Left lung (tissue), 10 donors: Measurements from ENCODE around the gene SLC6A3. TPM values are rescaled to one million over a fixed set of nuclear protein-coding genes. Genes with fewer than 3 reads are reported as not detected.
"Not testable (repeated sequence)": the region's sequence is repeated elsewhere in the genome, so short reads cannot be mapped to it uniquely, and the experiment has no call there.

Experiments
- ATAC-seq: fragments of 200-7000 bp; cut with Tn5 transposase; one replicate; pipeline ENCODE4 v1.9.1; 2020; ENCODE audit warnings: moderate library complexity
- DNase-seq, 4 donors: peaks; one replicate each; pipeline ENCODE4 v3.0.0-alpha.2; 2013 to 2020
- H3K27ac ChIP-seq, 2 donors: fragments of 200-600 bp; sonication (generic) in 1 of 2; one replicate each; pipeline versions ENCODE4 v1.5.0 to v1.8.0; 2020 to 2021
- H3K27me3 ChIP-seq, 2 donors: fragments of 200-600 bp; sonication (generic) in 1 of 2; one replicate each; pipeline versions ENCODE4 v1.5.0 to v1.8.0; 2020 to 2021
- H3K36me3 ChIP-seq, 2 donors: fragments of 200-600 bp; sonication (generic) in 1 of 2; one replicate each; pipeline versions ENCODE4 v1.5.0 to v1.8.0; 2020 to 2021
- H3K4me1 ChIP-seq, 2 donors: fragments of 200-600 bp; one replicate each; pipeline ENCODE4 v1.8.0; 2021
- H3K4me3 ChIP-seq, 2 donors: fragments of 200-600 bp; sonication (generic) in 1 of 2; one replicate each; pipeline versions ENCODE4 v1.5.0 to v1.8.0; 2020 to 2021; ENCODE audit warnings: mild to moderate bottlenecking in 1 of 2
- H3K9me3 ChIP-seq, 2 donors: fragments of 200-600 bp; sonication (generic) in 1 of 2; one replicate each; pipeline versions ENCODE4 v1.5.0 to v1.8.0; 2020 to 2021
- CTCF ChIP-seq, 2 donors: fragments of 200-600 bp; sonication (generic) in 1 of 2; IDR thresholded peaks; one replicate each; pipeline versions ENCODE4 v1.5.0 to v1.8.0; 2021; ENCODE audit warnings: antibody characterized with exemption in 2 of 2
- intact Hi-C, 2 donors: fragments of 100-400 bp; cut with DNase I; formaldehyde crosslinking; loops; one replicate each; pipeline versions ENCODE4 v1.11.2 to v1.14.2; 2022
- polyA plus RNA-seq, 6 donors: library from polyadenylated mRNA; unstranded; fragments of 120-200 nt; gene quantifications; one replicate each; pipeline ENCODE4 v1.2.1, GENCODE V29; 2013; ENCODE audit not compliant: insufficient read length in 6 of 6
- total RNA-seq, 2 donors: library from RNA; stranded (reverse); fragmentation: NEBNext Ultra II Directional; extraction: Animal tissue kit (Norgen Biotek cat#: 25700); gene quantifications; one replicate each; pipeline ENCODE4 v1.2.1, GENCODE V29; 2021
- donor health status: DM: no; HTN: yes; CAD: no.
- donor health status: DM: no; HTN: no; CAD: no.

The SLC6A3 gene
- total and polyA plus RNA-seq, 8 donors, result 0.10 to 4.5 (median 2.8) TPM

GRCh38 chr5:1364211-1364610 is 81.0 kb downstream of the SLC6A3 start:
- no peak for DNase-seq
- Histone ChIP-seq H3K9me3 (no peaks in the 10 kb centered on the region), H3K27ac (no peak overlapping the region), H3K4me3 (no peak overlapping the region), H3K4me1 (no peaks in the 10 kb centered on the region), H3K27me3 (peaks cover 0 to 65% of the 10 kb centered on the region in 2 donors), H3K36me3 (no peaks in the 10 kb centered on the region)
- no peak for TF ChIP-seq CTCF (IDR thresholded peaks at IDR 0.05)
- ATAC-seq, result no peak
- intact Hi-C loops, result no loop called here

GRCh38 chr5:1363581-1363980 is 81.7 kb downstream of the SLC6A3 start:
- no peak for ATAC-seq
- TF ChIP-seq CTCF (IDR thresholded peaks at IDR 0.05), result no peak
- Histone ChIP-seq H3K36me3 (no peaks in the 10 kb centered on the region), H3K27ac (no peak overlapping the region), H3K9me3 (no peaks in the 10 kb centered on the region), H3K4me3 (no peak overlapping the region), H3K27me3 (peaks cover 0 to 72% of the 10 kb centered on the region in 2 donors), H3K4me1 (no peaks in the 10 kb centered on the region)
- peak in 1 of 4 donors; percentile 63 for DNase-seq
- intact Hi-C loops, result no loop called here

GRCh38 chr5:1363160-1363559 is 82.1 kb downstream of the SLC6A3 start:
- ATAC-seq (no peak), DNase-seq (peak in 1 of 4 donors; percentile 61)
- intact Hi-C loops, result no loop called here
- no peak overlapping the region for H3K4me3 ChIP-seq
- H3K9me3 ChIP-seq, result no peaks in the 10 kb centered on the region
- H3K4me1 ChIP-seq, result no peaks in the 10 kb centered on the region
- H3K27me3 ChIP-seq, result peaks cover 0 to 76% of the 10 kb centered on the region in 2 donors
- no peak overlapping the region for H3K27ac ChIP-seq
- no peaks in the 10 kb centered on the region for H3K36me3 ChIP-seq
- TF ChIP-seq CTCF (IDR thresholded peaks at IDR 0.05), result no peak

GRCh38 chr5:1362242-1363015 is 82.8 kb downstream of the SLC6A3 start:
- TF ChIP-seq CTCF (IDR thresholded peaks at IDR 0.05), result no peak
- ATAC-seq, result no peak
- intact Hi-C loops, result no loop called here

GRCh38 chr5:1360861-1361260 is 84.4 kb downstream of the SLC6A3 start:
- Histone ChIP-seq H3K4me1 (no peaks in the 10 kb centered on the region), H3K4me3 (no peak overlapping the region), H3K9me3 (no peaks in the 10 kb centered on the region), H3K27me3 (peaks cover 0 to 94% of the 10 kb centered on the region in 2 donors), H3K36me3 (no peaks in the 10 kb centered on the region), H3K27ac (no peak overlapping the region)
- ATAC-seq (no peak), DNase-seq (peak in 1 of 4 donors; percentile 43)
- intact Hi-C loops, result no loop called here
- TF ChIP-seq CTCF (IDR thresholded peaks at IDR 0.05), result no peak

More at GRCh38 chr5:1362242-1363015, 82.8 kb downstream of the SLC6A3 start:
- H3K36me3 ChIP-seq, result no peaks in the 10 kb centered on the region
- H3K4me1 ChIP-seq, result no peaks in the 10 kb centered on the region
- H3K9me3 ChIP-seq, result no peaks in the 10 kb centered on the region
- peaks cover 0 to 83% of the 10 kb centered on the region in 2 donors for H3K27me3 ChIP-seq
- no peak overlapping the region for H3K27ac ChIP-seq
- H3K4me3 ChIP-seq, result no peak overlapping the region
- peak in 1 of 4 donors; percentile 62 for DNase-seq

- H3K27ac ChIP-seq, DNase-seq: not testable (repeated sequence)
These were observed 84.9 kb downstream of the SLC6A3 start for GRCh38 chr5:1360367-1360766.

More at GRCh38 chr5:1360367-1360766, 84.9 kb downstream of the SLC6A3 start:
- H3K4me3 ChIP-seq, H3K36me3 ChIP-seq, ATAC-seq, H3K9me3 ChIP-seq, intact Hi-C loops, H3K4me1 ChIP-seq: not testable (repeated sequence)
- H3K27me3 ChIP-seq, result peaks cover 0 to 98% of the 10 kb centered on the region in 2 donors
